IPS-18a (cell line): ENCODE data around the gene PNPLA5.
"Not testable (repeated sequence)": the region's sequence is repeated elsewhere in the genome, so short reads cannot be mapped to it uniquely, and the experiment has no call there.

Experiments
- H3K27ac ChIP-seq: one replicate; pipeline ENCODE4 v1.5.1; 2013; ENCODE audit warnings: low read length
- H3K27me3 ChIP-seq: one replicate; pipeline ENCODE4 v1.6.1; 2013; ENCODE audit warnings: mild to moderate bottlenecking, low read length; ENCODE audit not compliant: control insufficient read depth, insufficient read depth
- H3K36me3 ChIP-seq: one replicate; pipeline ENCODE4 v1.6.1; 2013; ENCODE audit warnings: low read depth, low read length; ENCODE audit not compliant: control insufficient read depth
- H3K4me1 ChIP-seq: one replicate; pipeline ENCODE4 v1.6.1; 2013; ENCODE audit warnings: low read depth, low read length; ENCODE audit not compliant: control insufficient read depth
- H3K4me3 ChIP-seq: one replicate; pipeline ENCODE4 v1.5.1; 2013; ENCODE audit warnings: low read length
- H3K9ac ChIP-seq: one replicate; pipeline ENCODE4 v1.6.1; 2013; ENCODE audit warnings: mild to moderate bottlenecking, low read length, moderate library complexity
- H3K9me3 ChIP-seq: one replicate; pipeline ENCODE4 v1.6.1; 2013; ENCODE audit warnings: low read depth, low read length; ENCODE audit not compliant: control insufficient read depth

The PNPLA5 gene

GRCh38 chr22:43878079-43878795, 13.6 kb downstream of the PNPLA5 start:
- no peaks in the 10 kb centered on the region for H3K9me3 ChIP-seq
- no peak overlapping the region for H3K9ac ChIP-seq
- no peak overlapping the region for H3K4me3 ChIP-seq
- H3K36me3 ChIP-seq: no peaks in the 10 kb centered on the region
- no peak overlapping the region for H3K27ac ChIP-seq
- no peaks in the 10 kb centered on the region for H3K27me3 ChIP-seq
- no peaks in the 10 kb centered on the region for H3K4me1 ChIP-seq

- no peaks in the 10 kb centered on the region for H3K9me3 ChIP-seq
- no peak overlapping the region for H3K27ac ChIP-seq
- no peak overlapping the region for H3K9ac ChIP-seq
- H3K36me3 ChIP-seq: no peaks in the 10 kb centered on the region
- H3K4me3 ChIP-seq: no peak overlapping the region
- no peaks in the 10 kb centered on the region for H3K27me3 ChIP-seq
- H3K4me1 ChIP-seq: no peaks in the 10 kb centered on the region
Measured at GRCh38 chr22:43876866-43877509, 14.8 kb downstream of the PNPLA5 start.

- Histone ChIP-seq H3K4me1 (peaks cover 13% of the 10 kb centered on the region), H3K27ac (no peak overlapping the region), H3K36me3 (no peaks in the 10 kb centered on the region), H3K4me3 (no peak overlapping the region), H3K27me3 (no peaks in the 10 kb centered on the region), H3K9me3 (peaks cover 3% of the 10 kb centered on the region), H3K9ac (no peak overlapping the region)
Measured at GRCh38 chr22:43869799-43870198, 22.0 kb downstream of the PNPLA5 start.

GRCh38 chr22:43869001-43869400, 22.8 kb downstream of the PNPLA5 start:
- peaks cover 13% of the 10 kb centered on the region for H3K4me1 ChIP-seq
- H3K36me3 ChIP-seq, H3K4me3 ChIP-seq, H3K9ac ChIP-seq, H3K27ac ChIP-seq, H3K9me3 ChIP-seq, H3K27me3 ChIP-seq: not testable (repeated sequence)

GRCh38 chr22:43867839-43868635, 23.8 kb downstream of the PNPLA5 start:
- no peaks in the 10 kb centered on the region for H3K36me3 ChIP-seq
- peak overlapping the region; percentile 24 for H3K4me3 ChIP-seq
- no peak overlapping the region for H3K9ac ChIP-seq
- peaks cover 13% of the 10 kb centered on the region for H3K4me1 ChIP-seq
- H3K9me3 ChIP-seq: peaks cover 3% of the 10 kb centered on the region
- no peaks in the 10 kb centered on the region for H3K27me3 ChIP-seq
- H3K27ac ChIP-seq: no peak overlapping the region

- H3K36me3 ChIP-seq: no peaks in the 10 kb centered on the region
- no peaks in the 10 kb centered on the region for H3K27me3 ChIP-seq
- H3K4me3 ChIP-seq: peak overlapping the region; percentile 43
- H3K9me3 ChIP-seq: no peaks in the 10 kb centered on the region
- no peak overlapping the region for H3K27ac ChIP-seq
- no peak overlapping the region for H3K9ac ChIP-seq
- H3K4me1 ChIP-seq: peaks cover 27% of the 10 kb centered on the region
Measured at GRCh38 chr22:43862882-43863202, 29.0 kb downstream of the PNPLA5 start.

GRCh38 chr22:43862074-43862881, 29.5 kb downstream of the PNPLA5 start, which contains the start of gene SULT4A1:
TSS of gene SULT4A1 (minus strand) at chr22:43862513. CDS start at chr22:43862382, 131 bp downstream.
- no peak within 1 kb of the TSS for H3K9ac ChIP-seq
- H3K4me3 ChIP-seq: peak within 1 kb of the TSS; percentile 57
- H3K9me3 ChIP-seq: no peaks in the 10 kb centered on the region
- H3K27me3 ChIP-seq: no peaks in the 10 kb centered on the region
- no peak within 1 kb of the TSS for H3K27ac ChIP-seq
- H3K4me1 ChIP-seq: peaks cover 23% of the 10 kb centered on the region
- no peaks in the 10 kb centered on the region for H3K36me3 ChIP-seq

- peaks cover 23% of the 10 kb centered on the region for H3K4me1 ChIP-seq
- H3K4me3 ChIP-seq: peak overlapping the region; percentile 57
- H3K9ac ChIP-seq: no peak overlapping the region
- H3K27me3 ChIP-seq: no peaks in the 10 kb centered on the region
- no peaks in the 10 kb centered on the region for H3K36me3 ChIP-seq
- no peak overlapping the region for H3K27ac ChIP-seq
- no peaks in the 10 kb centered on the region for H3K9me3 ChIP-seq
Measured at GRCh38 chr22:43861529-43861928, 30.3 kb downstream of the PNPLA5 start.

GRCh38 chr22:43860831-43861230, 31.0 kb downstream of the PNPLA5 start:
- Histone ChIP-seq H3K9me3 (no peaks in the 10 kb centered on the region), H3K27me3 (no peaks in the 10 kb centered on the region), H3K4me1 (peaks cover 23% of the 10 kb centered on the region), H3K36me3 (no peaks in the 10 kb centered on the region), H3K4me3 (peak overlapping the region; percentile 57), H3K27ac (no peak overlapping the region), H3K9ac (no peak overlapping the region)

GRCh38 chr22:43860126-43860525, 31.7 kb downstream of the PNPLA5 start:
- Histone ChIP-seq H3K4me1 (peaks cover 23% of the 10 kb centered on the region), H3K27ac (no peak overlapping the region), H3K9ac (no peak overlapping the region), H3K9me3 (no peaks in the 10 kb centered on the region), H3K27me3 (no peaks in the 10 kb centered on the region), H3K36me3 (no peaks in the 10 kb centered on the region), H3K4me3 (no peak overlapping the region)

GRCh38 chr22:43859621-43860020, 32.2 kb downstream of the PNPLA5 start:
- H3K9me3 ChIP-seq: no peaks in the 10 kb centered on the region
- no peak overlapping the region for H3K4me3 ChIP-seq
- no peak overlapping the region for H3K27ac ChIP-seq
- peaks cover 23% of the 10 kb centered on the region for H3K4me1 ChIP-seq
- H3K9ac ChIP-seq: no peak overlapping the region
- no peaks in the 10 kb centered on the region for H3K27me3 ChIP-seq
- no peaks in the 10 kb centered on the region for H3K36me3 ChIP-seq
